ENCODE measurements around the gene SCRN2.
A peak's percentile ranks its signal among the peaks of the same experiment; 100 is the strongest.

The SCRN2 gene

GRCh38 chr17:47840742-47841487, at the start of gene SCRN2:
SCRN2 (minus strand) TSS chr17:47841273; CDS start chr17:47840843, 430 bp downstream.
- DNase-seq (ENCODE audit: low read depth) = peak; percentile 92

- peak; percentile 83 for DNase-seq (ENCODE audit: low read depth)
Observed at GRCh38 chr17:47889734-47890529, 48.9 kb upstream of the SCRN2 start.

GRCh38 chr17:47888293-47888692, 47.2 kb upstream of the SCRN2 start:
- DNase-seq (ENCODE audit: low read depth) = no peak

- DNase-seq (ENCODE audit: low read depth) = no peak
Observed at GRCh38 chr17:47884905-47885730, 44.0 kb upstream of the SCRN2 start.

GRCh38 chr17:47884427-47884740, 43.3 kb upstream of the SCRN2 start:
- no peak for DNase-seq (ENCODE audit: low read depth)

- no peak for DNase-seq (ENCODE audit: low read depth)
Observed at GRCh38 chr17:47883589-47884426, 42.7 kb upstream of the SCRN2 start.

- no peak for DNase-seq (ENCODE audit: low read depth)
Observed at GRCh38 chr17:47882695-47883588, 41.9 kb upstream of the SCRN2 start.

- no peak for DNase-seq (ENCODE audit: low read depth)
Observed at GRCh38 chr17:47882247-47882646, 41.2 kb upstream of the SCRN2 start.

- DNase-seq (ENCODE audit: low read depth) = no peak
Observed at GRCh38 chr17:47879776-47880454, 38.8 kb upstream of the SCRN2 start.

- DNase-seq (ENCODE audit: low read depth) = no peak
Observed at GRCh38 chr17:47879028-47879585, 38.0 kb upstream of the SCRN2 start.

- no peak for DNase-seq (ENCODE audit: low read depth)
Observed at GRCh38 chr17:47878203-47879027, 37.3 kb upstream of the SCRN2 start.

GRCh38 chr17:47877368-47878034, 36.4 kb upstream of the SCRN2 start:
- DNase-seq (ENCODE audit: low read depth) = no peak

- DNase-seq (ENCODE audit: low read depth) = no peak
Observed at GRCh38 chr17:47875011-47875985, 34.2 kb upstream of the SCRN2 start.

GRCh38 chr17:47873200-47874090, 32.4 kb upstream of the SCRN2 start:
- DNase-seq (ENCODE audit: low read depth) = no peak

- no peak for DNase-seq (ENCODE audit: low read depth)
Observed at GRCh38 chr17:47872651-47873161, 31.6 kb upstream of the SCRN2 start.
